ENCODE results near the gene PLPP3. TPM values are rescaled to one million over a fixed set of nuclear protein-coding genes. Genes with fewer than 3 reads are reported as not detected.

PLPP3 gene
- total RNA-seq, 1 experiment from 2014 or later = 8.2 TPM

- Histone ChIP-seq H3K27ac (ENCODE audit: low read length) (no peak overlapping the region), H3K4me3 (ENCODE audit: low read depth in 2 of 2, low read length in 2 of 2) (no peak overlapping the region), H3K27me3 (ENCODE audit: control insufficient read depth, insufficient read depth, low read length) (no peaks in the 10 kb centered on the region), H3K9me3 (ENCODE audit: control insufficient read depth, insufficient read depth, low read depth, low read length) (no peaks in the 10 kb centered on the region), H3K36me3 (ENCODE audit: control insufficient read depth, insufficient read depth, low read length) (no peaks in the 10 kb centered on the region), H3K4me1 (ENCODE audit: control insufficient read depth, insufficient read depth, low read length) (no peaks in the 10 kb centered on the region)
- in situ Hi-C loops (cut with HindIII; ENCODE audit: low pct_unique_long_range_greater_than_20kb, low sequenced_read_pairs) (no loop called here), intact Hi-C loops (cut with micrococcal nuclease; ENCODE audit: unreplicated experiment) (no loop called here)
- BruUV-seq (replicated peaks) = no TSS peak
- no peak for TF ChIP-seq CTCF (IDR thresholded peaks at IDR 0.05)
- no peak for TF ChIP-seq TCF7L2 (IDR thresholded peaks at IDR 0.05; ENCODE audit: low read depth, low read length)
- TF ChIP-seq POLR2AphosphoS5 (IDR thresholded peaks at IDR 0.05; ENCODE audit: low read depth, low read length) = no peak
- TF ChIP-seq REST (IDR thresholded peaks at IDR 0.05; ENCODE audit: insufficient read depth in 1 of 2, low read depth in 2 of 2, low read length in 1 of 2) = no peak
- TF ChIP-seq SIN3A (IDR thresholded peaks at IDR 0.05; ENCODE audit: borderline replicate concordance, insufficient read depth, low read depth, low read length) = no peak
- DNase-seq (ENCODE audit: low read depth, low spot score) (no peak), ATAC-seq (no peak)
- ChIA-PET CTCF (no interaction called here), POLR2A (no interaction called here)
These were observed 62.7 kb downstream of the PLPP3 start for GRCh38 chr1:56516539-56517252.

GRCh38 chr1:56515898-56516538 lies 63.3 kb downstream of the PLPP3 start:
- Histone ChIP-seq H3K27ac (ENCODE audit: low read length) (no peak overlapping the region), H3K4me3 (ENCODE audit: low read depth in 2 of 2, low read length in 2 of 2) (no peak overlapping the region), H3K36me3 (ENCODE audit: control insufficient read depth, insufficient read depth, low read length) (no peaks in the 10 kb centered on the region), H3K9me3 (ENCODE audit: control insufficient read depth, insufficient read depth, low read depth, low read length) (no peaks in the 10 kb centered on the region), H3K4me1 (ENCODE audit: control insufficient read depth, insufficient read depth, low read length) (no peaks in the 10 kb centered on the region), H3K27me3 (ENCODE audit: control insufficient read depth, insufficient read depth, low read length) (no peaks in the 10 kb centered on the region)
- no TSS peak for BruUV-seq (replicated peaks)
- ChIA-PET POLR2A (no interaction called here), CTCF (no interaction called here)
- TF ChIP-seq SIN3A (IDR thresholded peaks at IDR 0.05; ENCODE audit: borderline replicate concordance, insufficient read depth, low read depth, low read length) = no peak
- no peak for TF ChIP-seq TCF7L2 (IDR thresholded peaks at IDR 0.05; ENCODE audit: low read depth, low read length)
- TF ChIP-seq POLR2AphosphoS5 (IDR thresholded peaks at IDR 0.05; ENCODE audit: low read depth, low read length) = no peak
- no peak for TF ChIP-seq CTCF (IDR thresholded peaks at IDR 0.05)
- no peak for TF ChIP-seq REST (IDR thresholded peaks at IDR 0.05; ENCODE audit: insufficient read depth in 1 of 2, low read depth in 2 of 2, low read length in 1 of 2)
- DNase-seq (ENCODE audit: low read depth, low spot score) = no peak
- no peak for ATAC-seq
- in situ Hi-C loops (cut with HindIII; ENCODE audit: low pct_unique_long_range_greater_than_20kb, low sequenced_read_pairs) = no loop called here
- intact Hi-C loops (cut with micrococcal nuclease; ENCODE audit: unreplicated experiment) = no loop called here
